Muscle layer of colon (tissue), 2 donors: Measurements from ENCODE around the gene GPS2.

ENCODE experiments used
- H3K27ac ChIP-seq: one replicate; pipeline ENCODE4 v1.7.0; 2013; ENCODE audit warnings: low read depth, mild to moderate bottlenecking, low read length, moderate library complexity
- H3K27me3 ChIP-seq, 2 donors: one replicate each; pipeline ENCODE4 v1.7.0; 2013; ENCODE audit warnings: low read length in 2 of 2, mild to moderate bottlenecking in 2 of 2; ENCODE audit not compliant: insufficient read depth in 2 of 2, control insufficient read depth in 1 of 2
- H3K36me3 ChIP-seq: one replicate; pipeline ENCODE4 v1.7.0; 2013; ENCODE audit warnings: mild to moderate bottlenecking, low read length; ENCODE audit not compliant: insufficient read depth
- H3K4me1 ChIP-seq: one replicate; pipeline ENCODE4 v1.7.0; 2013; ENCODE audit warnings: mild to moderate bottlenecking, low read length; ENCODE audit not compliant: insufficient read depth
- H3K4me3 ChIP-seq, 2 donors: one replicate each; pipeline ENCODE4 v1.7.0; 2013; ENCODE audit warnings: low read length in 2 of 2, low read depth in 1 of 2, mild to moderate bottlenecking in 1 of 2, moderate library complexity in 1 of 2
- H3K9ac ChIP-seq: one replicate; pipeline ENCODE4 v1.7.0; 2013; ENCODE audit warnings: low read length
- H3K9me3 ChIP-seq: one replicate; pipeline ENCODE4 v1.7.0; 2013; ENCODE audit warnings: mild to moderate bottlenecking, low read length
- donor health status: abdominal sarcoma.
- donor health status: Adenocarcinoma of cecum.

Gene GPS2

DNA sequence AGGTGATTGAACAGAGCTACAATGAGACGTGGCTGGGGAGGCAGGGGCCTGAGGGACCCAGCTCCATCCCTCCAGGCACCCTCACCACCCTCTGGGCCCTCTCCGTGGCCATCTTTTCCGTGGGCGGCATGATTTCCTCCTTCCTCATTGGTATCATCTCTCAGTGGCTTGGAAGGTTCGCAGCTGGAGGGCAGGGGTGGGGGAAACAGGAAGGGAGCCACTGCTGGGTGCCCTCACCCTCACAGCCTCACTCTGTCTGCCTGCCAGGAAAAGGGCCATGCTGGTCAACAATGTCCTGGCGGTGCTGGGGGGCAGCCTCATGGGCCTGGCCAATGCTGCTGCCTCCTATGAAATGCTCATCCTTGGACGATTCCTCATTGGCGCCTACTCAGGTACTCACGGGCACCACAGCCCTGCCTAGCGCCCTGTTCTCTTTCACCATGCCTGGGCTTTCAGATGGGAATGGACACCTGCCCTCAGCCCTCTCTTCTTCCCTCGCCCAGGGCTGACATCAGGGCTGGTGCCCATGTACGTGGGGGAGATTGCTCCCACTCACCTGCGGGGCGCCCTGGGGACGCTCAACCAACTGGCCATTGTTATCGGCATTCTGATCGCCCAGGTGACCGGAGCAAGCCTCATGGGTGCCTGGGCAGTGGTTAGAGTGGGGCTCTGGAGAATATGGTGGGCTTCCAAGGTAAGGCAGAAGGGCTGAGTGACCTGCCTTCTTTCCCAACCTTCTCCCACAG lies 31.5 kb downstream of the GPS2 start:
- Histone ChIP-seq H3K36me3 (peaks cover 32% of the 10 kb centered on the region), H3K4me1 (peaks cover 32% of the 10 kb centered on the region), H3K27ac (peak overlapping the region; percentile 83)

GRCh38 chr17:7282752-7283321 lies 32.3 kb downstream of the GPS2 start:
- Histone ChIP-seq H3K27ac (peak overlapping the region; percentile 83), H3K9ac (peak overlapping the region; percentile 81), H3K27me3 (no peaks in the 10 kb centered on the region), H3K9me3 (no peaks in the 10 kb centered on the region), H3K4me1 (peaks cover 32% of the 10 kb centered on the region), H3K4me3 (peak overlapping the region; percentile 53 to 85), H3K36me3 (peaks cover 32% of the 10 kb centered on the region)

More for the DNA sequence above, 31.5 kb downstream of the GPS2 start:
- Histone ChIP-seq H3K9me3 (no peaks in the 10 kb centered on the region), H3K27me3 (no peaks in the 10 kb centered on the region), H3K9ac (peak overlapping the region; percentile 81), H3K4me3 (peak overlapping the region; percentile 53 to 85)

- peak overlapping the region; percentile 81 for H3K9ac ChIP-seq
- H3K4me1 ChIP-seq = peaks cover 32% of the 10 kb centered on the region
- peak overlapping the region; percentile 53 to 85 for H3K4me3 ChIP-seq
- peak overlapping the region; percentile 83 for H3K27ac ChIP-seq
- no peaks in the 10 kb centered on the region for H3K9me3 ChIP-seq
- H3K27me3 ChIP-seq = no peaks in the 10 kb centered on the region
- H3K36me3 ChIP-seq = peaks cover 32% of the 10 kb centered on the region
Measured at GRCh38 chr17:7281953-7282751, 33.0 kb downstream of the GPS2 start.

DNA sequence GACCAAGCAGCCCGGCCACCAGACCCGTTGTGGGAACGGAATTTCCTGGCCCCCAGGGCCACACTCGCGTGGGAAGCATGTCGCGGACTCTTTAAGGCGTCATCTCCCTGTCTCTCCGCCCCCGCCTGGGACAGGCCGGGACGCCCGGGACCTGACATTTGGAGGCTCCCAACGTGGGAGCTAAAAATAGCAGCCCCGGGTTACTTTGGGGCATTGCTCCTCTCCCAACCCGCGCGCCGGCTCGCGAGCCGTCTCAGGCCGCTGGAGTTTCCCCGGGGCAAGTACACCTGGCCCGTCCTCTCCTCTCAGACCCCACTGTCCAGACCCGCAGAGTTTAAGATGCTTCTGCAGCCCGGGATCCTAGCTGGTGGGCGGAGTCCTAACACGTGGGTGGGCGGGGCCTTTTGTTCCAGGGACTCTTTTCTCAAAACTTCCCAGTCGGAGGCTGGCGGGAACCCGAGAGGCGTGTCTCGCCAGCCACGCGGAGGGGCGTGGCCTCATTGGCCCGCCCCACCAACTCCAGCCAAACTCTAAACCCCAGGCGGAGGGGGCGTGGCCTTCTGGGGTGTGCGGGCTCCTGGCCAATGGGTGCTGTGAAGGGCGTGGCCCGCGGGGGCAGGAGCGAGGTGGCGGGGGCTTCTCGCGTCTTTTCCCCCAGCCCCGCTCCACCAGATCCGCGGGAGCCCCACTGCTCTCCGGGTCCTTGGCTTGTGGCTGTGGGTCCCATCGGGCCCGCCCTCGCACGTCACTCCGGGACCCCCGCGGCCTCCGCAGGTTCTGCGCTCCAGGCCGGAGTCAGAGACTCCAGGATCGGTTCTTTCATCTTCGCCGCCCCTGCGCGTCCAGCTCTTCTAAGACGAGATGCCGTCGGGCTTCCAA lies 33.8 kb downstream of the GPS2 start, which contains the start of gene SLC2A4:
Gene SLC2A4 (plus strand): TSS at position 645 of the 879 bp plus-strand sequence. CDS start 217 bp downstream, at position 862.
- Histone ChIP-seq H3K4me1 (peaks cover 32% of the 10 kb centered on the region), H3K27ac (peak within 1 kb of the TSS; percentile 92), H3K4me3 (peak within 1 kb of the TSS; percentile 53 to 85), H3K9ac (peak within 1 kb of the TSS; percentile 81), H3K27me3 (no peaks in the 10 kb centered on the region), H3K36me3 (peaks cover 27% of the 10 kb centered on the region), H3K9me3 (no peaks in the 10 kb centered on the region)

GRCh38 chr17:7280519-7281073 lies 34.6 kb downstream of the GPS2 start:
- peaks cover 32% of the 10 kb centered on the region for H3K4me1 ChIP-seq

DNA sequence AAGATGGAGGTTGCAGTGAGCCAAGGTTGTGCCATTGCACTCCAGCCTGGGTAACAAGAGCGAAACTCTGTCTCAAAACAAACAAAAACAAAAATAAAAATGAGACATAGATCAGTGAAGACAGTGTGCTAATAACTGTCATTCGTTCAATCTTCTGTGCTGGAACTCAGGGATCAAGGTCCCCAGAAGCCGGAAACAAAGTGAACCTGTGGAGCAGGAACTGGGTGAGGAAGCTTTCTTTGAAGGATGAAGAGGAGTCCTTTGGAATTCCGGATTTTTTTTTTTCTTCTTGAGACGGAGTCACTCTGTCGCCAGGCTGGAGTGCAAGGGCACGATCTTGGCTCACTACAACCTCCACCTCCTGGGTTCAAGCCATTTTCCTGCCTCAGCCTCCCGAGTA lies 35.7 kb downstream of the GPS2 start:
- Histone ChIP-seq H3K27ac (no peak overlapping the region), H3K27me3 (no peaks in the 10 kb centered on the region), H3K9ac (no peak overlapping the region), H3K9me3 (no peaks in the 10 kb centered on the region), H3K4me1 (peaks cover 23% of the 10 kb centered on the region), H3K36me3 (peaks cover 8% of the 10 kb centered on the region), H3K4me3 (no peak overlapping the region)

More at GRCh38 chr17:7280519-7281073, 34.6 kb downstream of the GPS2 start:
- no peak overlapping the region for H3K9ac ChIP-seq
- peak overlapping the region; percentile 92 for H3K27ac ChIP-seq
- peaks cover 19% of the 10 kb centered on the region for H3K36me3 ChIP-seq
- H3K4me3 ChIP-seq = peak overlapping the region; percentile 53 to 70
- H3K27me3 ChIP-seq = no peaks in the 10 kb centered on the region
- H3K9me3 ChIP-seq = no peaks in the 10 kb centered on the region

DNA sequence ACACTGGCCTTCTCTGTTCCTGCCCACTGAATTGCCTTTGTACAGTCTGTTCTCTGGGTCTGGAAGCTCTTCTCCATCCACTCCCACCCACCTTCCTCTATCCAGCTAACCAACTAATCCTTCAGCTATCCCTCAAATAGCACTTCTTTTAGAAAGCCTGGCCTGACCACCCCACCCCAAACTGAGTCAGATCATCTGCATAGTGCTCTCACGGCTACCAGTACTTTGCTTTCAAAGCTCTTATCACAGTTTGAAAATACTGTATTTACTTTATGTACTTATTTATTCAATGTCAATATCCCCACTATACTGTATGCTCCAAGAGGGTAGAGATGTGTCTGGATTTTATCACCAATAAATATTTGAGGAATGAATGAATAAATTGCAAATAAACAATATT lies 48.4 kb downstream of the GPS2 start:
- Histone ChIP-seq H3K36me3 (no peaks in the 10 kb centered on the region), H3K27ac (no peak overlapping the region), H3K27me3 (peaks cover 25% of the 10 kb centered on the region in 2 donors), H3K4me1 (no peaks in the 10 kb centered on the region), H3K9me3 (no peaks in the 10 kb centered on the region), H3K4me3 (no peak overlapping the region), H3K9ac (no peak overlapping the region)

GRCh38 chr17:7263801-7264078 lies 51.4 kb downstream of the GPS2 start:
- Histone ChIP-seq H3K4me1 (no peaks in the 10 kb centered on the region), H3K36me3 (peaks cover 6% of the 10 kb centered on the region), H3K9ac (no peak overlapping the region), H3K27me3 (peaks cover 33 to 41% of the 10 kb centered on the region in 2 donors), H3K27ac (no peak overlapping the region), H3K4me3 (no peak overlapping the region), H3K9me3 (no peaks in the 10 kb centered on the region)

DNA sequence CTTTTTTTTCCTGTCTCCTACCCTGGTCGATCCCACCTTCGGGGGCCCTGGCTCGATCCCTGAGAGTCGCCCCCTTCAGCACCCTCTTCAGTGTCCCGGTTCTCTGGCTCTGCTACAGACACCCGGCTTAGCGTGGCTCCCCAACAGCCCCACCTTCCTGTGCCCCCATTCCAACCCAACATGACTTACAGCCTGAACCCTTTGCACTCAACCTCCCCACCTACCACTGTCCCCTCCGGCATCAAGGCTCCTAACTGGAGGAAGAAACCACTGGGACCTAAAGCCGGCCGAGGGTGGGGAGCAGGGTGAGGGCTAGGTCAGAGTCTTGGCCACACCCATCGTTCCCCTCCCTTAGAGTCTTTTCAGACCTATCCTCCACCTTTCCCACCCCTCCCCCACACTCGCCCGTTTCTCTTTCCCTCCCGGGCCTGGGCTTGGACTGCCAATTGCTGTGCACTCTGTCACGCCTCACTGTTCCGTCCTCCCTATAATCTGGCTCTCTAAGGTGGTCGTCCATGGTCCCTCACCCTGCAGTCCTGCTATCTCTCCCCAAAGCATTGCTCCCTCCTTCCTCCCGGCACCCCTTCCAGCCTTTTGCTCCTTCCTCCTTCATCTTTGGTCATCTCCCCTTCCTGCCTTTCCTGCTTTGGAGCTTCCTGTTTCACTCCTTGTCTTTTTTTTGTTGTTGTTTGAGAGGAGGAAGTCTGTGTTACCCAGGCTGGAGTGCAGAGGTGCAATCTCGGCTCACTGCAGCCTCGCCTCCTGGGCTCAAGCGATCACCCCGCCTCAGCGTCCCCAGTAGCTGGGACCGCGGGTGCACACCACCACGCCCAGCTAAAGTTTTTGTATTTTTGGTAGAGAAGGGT lies 52.0 kb downstream of the GPS2 start:
- Histone ChIP-seq H3K36me3 (peaks cover 11% of the 10 kb centered on the region), H3K27me3 (peaks cover 33 to 41% of the 10 kb centered on the region in 2 donors), H3K9me3 (no peaks in the 10 kb centered on the region), H3K4me3 (no peak overlapping the region), H3K27ac (no peak overlapping the region), H3K9ac (no peak overlapping the region), H3K4me1 (no peaks in the 10 kb centered on the region)
